ENCODE measurements around the gene NHS. TPM values are rescaled to one million over a fixed set of nuclear protein-coding genes. Genes with fewer than 3 reads are reported as not detected.

The NHS gene
- total and polyA plus RNA-seq, 2 of the 13 experiments (the other 11 are each of a cell fraction or from before 2014, with no cell fraction given): 0.02 TPM; not detected in 1

DNA sequence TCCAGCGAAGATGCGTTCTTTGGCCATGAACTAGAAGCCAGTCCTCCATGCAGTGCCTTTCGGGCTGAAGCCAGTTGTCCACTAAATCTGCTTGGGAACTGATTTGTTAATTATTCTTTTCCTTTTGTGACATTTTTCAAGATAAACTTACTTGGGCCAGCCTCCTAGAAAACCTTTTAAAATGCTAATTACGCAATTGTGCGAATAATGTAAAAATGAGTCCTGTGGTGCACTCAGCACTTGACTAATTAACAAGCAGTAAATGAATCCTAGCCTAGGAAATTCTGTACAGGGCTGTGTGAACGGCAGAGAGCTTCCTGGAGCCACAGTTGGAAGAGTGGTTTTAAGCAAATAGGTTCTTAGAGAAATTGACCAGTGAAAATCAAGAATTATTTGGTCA, 212.4 kb downstream of the NHS start:
- 45% methylated on average over 6 of the region's 6 CpGs for WGBS (ENCODE audit: low lambda C conversion rate)
- BruUV-seq (replicated peaks): no TSS peak
- CTCF ChIA-PET (ENCODE audit: low intra/inter-chr PET ratio, low total read pairs): no interaction called here

More for the DNA sequence above, 212.4 kb downstream of the NHS start:
- Histone ChIP-seq H3K9ac (ENCODE audit: insufficient read depth, low read depth, low read length) (no peak overlapping the region), H3K4me2 (ENCODE audit: low read depth, low read length) (no peak overlapping the region), H3K4me3 (replicated peaks in 1 of 3; ENCODE audit: insufficient read depth in 1 of 3, low read depth in 2 of 3, low read length in 3 of 3) (no peak overlapping the region), H2AFZ (ENCODE audit: low read length) (no peak overlapping the region), H3K79me2 (ENCODE audit: insufficient read depth, low read length) (no peaks in the 10 kb centered on the region), H3K36me3 (replicated peaks in 1 of 2; ENCODE audit: control insufficient read depth in 1 of 2, insufficient read depth in 2 of 2, low read length in 2 of 2) (no peaks in the 10 kb centered on the region), H3K4me1 (ENCODE audit: insufficient read depth, low read length) (no peaks in the 10 kb centered on the region), H3K9me3 (ENCODE audit: low read length) (no peaks in the 10 kb centered on the region), H3K27ac (ENCODE audit: extremely low read length, insufficient read depth, low read length) (no peak overlapping the region), H3K27me3 (ENCODE audit: control insufficient read depth in 1 of 2, insufficient read depth in 2 of 2, low read length in 2 of 2) (no peaks in the 10 kb centered on the region), H4K20me1 (ENCODE audit: insufficient read depth, low read length) (no peaks in the 10 kb centered on the region)
- in situ Hi-C loops (cut with HindIII; ENCODE audit: extremely low pct_ligation_motif_present, low pct_unique_long_range_greater_than_20kb): no loop called here
- POLR2A ChIA-PET: no interaction called here
- intact Hi-C loops (cut with micrococcal nuclease; ENCODE audit: unreplicated experiment): no loop called here
- no peak for TF ChIP-seq ZBTB7A (CRISPR knock-in tag; IDR thresholded peaks at IDR 0.05)
- TF ChIP-seq ZFP62 (CRISPR knock-in tag; IDR thresholded peaks at IDR 0.05): no peak
- TF ChIP-seq THAP11 (CRISPR knock-in tag; IDR thresholded peaks at IDR 0.05): no peak
- no peak for TF ChIP-seq ZNF557 (CRISPR knock-in tag; IDR thresholded peaks at IDR 0.05)
- TF ChIP-seq, protein P1, sequence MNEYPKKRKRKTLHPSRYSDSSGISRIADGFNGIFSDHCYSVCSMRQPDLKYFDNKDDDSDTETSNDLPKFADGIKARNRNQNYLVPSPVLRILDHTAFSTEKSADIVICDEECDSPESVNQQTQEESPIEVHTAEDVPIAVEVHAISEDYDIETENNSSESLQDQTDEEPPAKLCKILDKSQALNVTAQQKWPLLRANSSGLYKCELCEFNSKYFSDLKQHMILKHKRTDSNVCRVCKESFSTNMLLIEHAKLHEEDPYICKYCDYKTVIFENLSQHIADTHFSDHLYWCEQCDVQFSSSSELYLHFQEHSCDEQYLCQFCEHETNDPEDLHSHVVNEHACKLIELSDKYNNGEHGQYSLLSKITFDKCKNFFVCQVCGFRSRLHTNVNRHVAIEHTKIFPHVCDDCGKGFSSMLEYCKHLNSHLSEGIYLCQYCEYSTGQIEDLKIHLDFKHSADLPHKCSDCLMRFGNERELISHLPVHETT (CRISPR knock-in tag; conservative IDR thresholded peaks at IDR 0.05): no peak
- no peak for TF ChIP-seq MATR3 (CRISPR knock-in tag; IDR thresholded peaks at IDR 0.05)
- TF ChIP-seq, protein P2, sequence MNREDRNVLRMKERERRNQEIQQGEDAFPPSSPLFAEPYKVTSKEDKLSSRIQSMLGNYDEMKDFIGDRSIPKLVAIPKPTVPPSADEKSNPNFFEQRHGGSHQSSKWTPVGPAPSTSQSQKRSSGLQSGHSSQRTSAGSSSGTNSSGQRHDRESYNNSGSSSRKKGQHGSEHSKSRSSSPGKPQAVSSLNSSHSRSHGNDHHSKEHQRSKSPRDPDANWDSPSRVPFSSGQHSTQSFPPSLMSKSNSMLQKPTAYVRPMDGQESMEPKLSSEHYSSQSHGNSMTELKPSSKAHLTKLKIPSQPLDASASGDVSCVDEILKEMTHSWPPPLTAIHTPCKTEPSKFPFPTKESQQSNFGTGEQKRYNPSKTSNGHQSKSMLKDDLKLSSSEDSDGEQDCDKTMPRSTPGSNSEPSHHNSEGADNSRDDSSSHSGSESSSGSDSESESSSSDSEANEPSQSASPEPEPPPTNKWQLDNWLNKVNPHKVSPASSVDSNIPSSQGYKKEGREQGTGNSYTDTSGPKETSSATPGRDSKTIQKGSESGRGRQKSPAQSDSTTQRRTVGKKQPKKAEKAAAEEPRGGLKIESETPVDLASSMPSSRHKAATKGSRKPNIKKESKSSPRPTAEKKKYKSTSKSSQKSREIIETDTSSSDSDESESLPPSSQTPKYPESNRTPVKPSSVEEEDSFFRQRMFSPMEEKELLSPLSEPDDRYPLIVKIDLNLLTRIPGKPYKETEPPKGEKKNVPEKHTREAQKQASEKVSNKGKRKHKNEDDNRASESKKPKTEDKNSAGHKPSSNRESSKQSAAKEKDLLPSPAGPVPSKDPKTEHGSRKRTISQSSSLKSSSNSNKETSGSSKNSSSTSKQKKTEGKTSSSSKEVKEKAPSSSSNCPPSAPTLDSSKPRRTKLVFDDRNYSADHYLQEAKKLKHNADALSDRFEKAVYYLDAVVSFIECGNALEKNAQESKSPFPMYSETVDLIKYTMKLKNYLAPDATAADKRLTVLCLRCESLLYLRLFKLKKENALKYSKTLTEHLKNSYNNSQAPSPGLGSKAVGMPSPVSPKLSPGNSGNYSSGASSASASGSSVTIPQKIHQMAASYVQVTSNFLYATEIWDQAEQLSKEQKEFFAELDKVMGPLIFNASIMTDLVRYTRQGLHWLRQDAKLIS (CRISPR knock-in tag; IDR thresholded peaks at IDR 0.05): no peak
- no peak for TF ChIP-seq ZNF589 (CRISPR knock-in tag; conservative IDR thresholded peaks at IDR 0.05)
- no peak for TF ChIP-seq CENPT (CRISPR knock-in tag; IDR thresholded peaks at IDR 0.05; ENCODE audit: low read depth)
- TF ChIP-seq ZNF746 (CRISPR knock-in tag; IDR thresholded peaks at IDR 0.05): no peak
- no peak for TF ChIP-seq ZNF343 (CRISPR knock-in tag; IDR thresholded peaks at IDR 0.05)
- TF ChIP-seq ATM (IDR thresholded peaks at IDR 0.05; ENCODE audit: borderline replicate concordance): no peak
- DNase-seq (ENCODE audit: low spot score) (no peak), FAIRE-seq (no peak), ATAC-seq (no peak)
